Measurements from ENCODE around the gene MTFP1.
"Not testable (repeated sequence)": the region's sequence is repeated elsewhere in the genome, so short reads cannot be mapped to it uniquely, and the experiment has no call there.

MTFP1 gene

GRCh38 chr22:30445438-30446145 lies 20.0 kb downstream of the MTFP1 start:
- Mint-ChIP-seq H3K27me3 (ENCODE audit: low read depth) (peaks cover 21% of the 10 kb centered on the region), H3K9me3 (no peaks in the 10 kb centered on the region), H3K4me1 (ENCODE audit: low read depth) (peaks cover 19% of the 10 kb centered on the region), H3K27ac (no peak overlapping the region), H3K36me3 (ENCODE audit: low read depth) (peaks cover 2% of the 10 kb centered on the region), H3K4me3 (no peak overlapping the region)

- H3K4me3 Mint-ChIP-seq: no peak overlapping the region
These were observed 22.1 kb downstream of the MTFP1 start for GRCh38 chr22:30447656-30448055.

GRCh38 chr22:30451488-30451887 lies 25.9 kb downstream of the MTFP1 start:
- H3K36me3 Mint-ChIP-seq (ENCODE audit: low read depth); H3K27ac Mint-ChIP-seq; H3K4me1 Mint-ChIP-seq (ENCODE audit: low read depth); H3K4me3 Mint-ChIP-seq; H3K27me3 Mint-ChIP-seq (ENCODE audit: low read depth); H3K9me3 Mint-ChIP-seq: not testable (repeated sequence)

More at GRCh38 chr22:30447656-30448055, 22.1 kb downstream of the MTFP1 start:
- H3K9me3 Mint-ChIP-seq: no peaks in the 10 kb centered on the region
- no peaks in the 10 kb centered on the region for H3K36me3 Mint-ChIP-seq (ENCODE audit: low read depth)
- H3K4me1 Mint-ChIP-seq (ENCODE audit: low read depth): peaks cover 9% of the 10 kb centered on the region
- peaks cover 13% of the 10 kb centered on the region for H3K27me3 Mint-ChIP-seq (ENCODE audit: low read depth)
- H3K27ac Mint-ChIP-seq: no peak overlapping the region

GRCh38 chr22:30452861-30453260 lies 27.3 kb downstream of the MTFP1 start:
- Mint-ChIP-seq H3K4me1 (ENCODE audit: low read depth) (peaks cover 2% of the 10 kb centered on the region), H3K4me3 (no peak overlapping the region), H3K27me3 (ENCODE audit: low read depth) (peaks cover 5% of the 10 kb centered on the region), H3K9me3 (peaks cover 4% of the 10 kb centered on the region), H3K36me3 (ENCODE audit: low read depth) (no peaks in the 10 kb centered on the region), H3K27ac (no peak overlapping the region)

GRCh38 chr22:30453731-30454510 lies 28.4 kb downstream of the MTFP1 start:
- Mint-ChIP-seq H3K27ac (no peak overlapping the region), H3K36me3 (ENCODE audit: low read depth) (no peaks in the 10 kb centered on the region), H3K4me3 (no peak overlapping the region), H3K27me3 (ENCODE audit: low read depth) (peaks cover 5% of the 10 kb centered on the region), H3K9me3 (peaks cover 4% of the 10 kb centered on the region), H3K4me1 (ENCODE audit: low read depth) (peaks cover 2% of the 10 kb centered on the region)

GRCh38 chr22:30455075-30455840 lies 29.7 kb downstream of the MTFP1 start:
- Mint-ChIP-seq H3K27ac (no peak overlapping the region), H3K9me3 (peaks cover 4% of the 10 kb centered on the region), H3K4me3 (no peak overlapping the region), H3K4me1 (ENCODE audit: low read depth) (peaks cover 12% of the 10 kb centered on the region), H3K36me3 (ENCODE audit: low read depth) (no peaks in the 10 kb centered on the region), H3K27me3 (ENCODE audit: low read depth) (peaks cover 4% of the 10 kb centered on the region)

GRCh38 chr22:30457981-30458380 lies 32.4 kb downstream of the MTFP1 start:
- Mint-ChIP-seq H3K9me3 (peaks cover 4% of the 10 kb centered on the region), H3K27me3 (ENCODE audit: low read depth) (peaks cover 5% of the 10 kb centered on the region), H3K4me3 (no peak overlapping the region)

GRCh38 chr22:30459181-30460052 lies 33.8 kb downstream of the MTFP1 start:
- peak overlapping the region; percentile 60 for H3K27ac Mint-ChIP-seq
- H3K9me3 Mint-ChIP-seq: peaks cover 4% of the 10 kb centered on the region
- peaks cover 6% of the 10 kb centered on the region for H3K27me3 Mint-ChIP-seq (ENCODE audit: low read depth)
- H3K4me3 Mint-ChIP-seq: no peak overlapping the region
- peaks cover 12% of the 10 kb centered on the region for H3K4me1 Mint-ChIP-seq (ENCODE audit: low read depth)
- no peaks in the 10 kb centered on the region for H3K36me3 Mint-ChIP-seq (ENCODE audit: low read depth)

More at GRCh38 chr22:30457981-30458380, 32.4 kb downstream of the MTFP1 start:
- no peak overlapping the region for H3K27ac Mint-ChIP-seq
- H3K36me3 Mint-ChIP-seq (ENCODE audit: low read depth): no peaks in the 10 kb centered on the region
- peaks cover 12% of the 10 kb centered on the region for H3K4me1 Mint-ChIP-seq (ENCODE audit: low read depth)

GRCh38 chr22:30460147-30460546 lies 34.6 kb downstream of the MTFP1 start:
- Mint-ChIP-seq H3K9me3 (peaks cover 8% of the 10 kb centered on the region), H3K4me3 (no peak overlapping the region), H3K4me1 (ENCODE audit: low read depth) (peaks cover 12% of the 10 kb centered on the region), H3K36me3 (ENCODE audit: low read depth) (no peaks in the 10 kb centered on the region), H3K27me3 (ENCODE audit: low read depth) (peaks cover 13% of the 10 kb centered on the region), H3K27ac (no peak overlapping the region)

- Mint-ChIP-seq H3K27me3 (ENCODE audit: low read depth) (peaks cover 16% of the 10 kb centered on the region), H3K4me1 (ENCODE audit: low read depth) (peaks cover 12% of the 10 kb centered on the region)
- H3K27ac Mint-ChIP-seq; H3K36me3 Mint-ChIP-seq (ENCODE audit: low read depth); H3K4me3 Mint-ChIP-seq; H3K9me3 Mint-ChIP-seq: not testable (repeated sequence)
These were observed 35.0 kb downstream of the MTFP1 start for GRCh38 chr22:30460555-30460954.

- Mint-ChIP-seq H3K4me1 (ENCODE audit: low read depth) (peaks cover 15% of the 10 kb centered on the region), H3K36me3 (ENCODE audit: low read depth) (no peaks in the 10 kb centered on the region), H3K27ac (no peak overlapping the region), H3K9me3 (peaks cover 6% of the 10 kb centered on the region), H3K4me3 (no peak overlapping the region), H3K27me3 (ENCODE audit: low read depth) (peaks cover 28% of the 10 kb centered on the region)
These were observed 43.6 kb downstream of the MTFP1 start for GRCh38 chr22:30469165-30469564.

- H3K9me3 Mint-ChIP-seq: no peaks in the 10 kb centered on the region
- no peaks in the 10 kb centered on the region for H3K36me3 Mint-ChIP-seq (ENCODE audit: low read depth)
- H3K4me3 Mint-ChIP-seq: peak overlapping the region; percentile 53
- peak overlapping the region; percentile 1 for H3K27ac Mint-ChIP-seq
- H3K27me3 Mint-ChIP-seq (ENCODE audit: low read depth): peaks cover 20% of the 10 kb centered on the region
- H3K4me1 Mint-ChIP-seq (ENCODE audit: low read depth): peaks cover 15% of the 10 kb centered on the region
These were observed 45.1 kb downstream of the MTFP1 start for GRCh38 chr22:30470655-30471054.

- Mint-ChIP-seq H3K27me3 (ENCODE audit: low read depth) (peaks cover 18% of the 10 kb centered on the region), H3K4me1 (ENCODE audit: low read depth) (peaks cover 15% of the 10 kb centered on the region), H3K27ac (no peak within 1 kb of the TSS), H3K9me3 (no peaks in the 10 kb centered on the region), H3K4me3 (no peak within 1 kb of the TSS), H3K36me3 (ENCODE audit: low read depth) (no peaks in the 10 kb centered on the region)
These were observed 46.2 kb downstream of the MTFP1 start, which contains the start of gene SEC14L3 for GRCh38 chr22:30471616-30472318. TSS of gene SEC14L3 (minus strand) at chr22:30472017. CDS start at chr22:30471958, 59 bp downstream.
